ENCODE measurements around the gene EMSY. TPM values are rescaled to one million over a fixed set of nuclear protein-coding genes. Genes with fewer than 3 reads are reported as not detected.

The EMSY gene
- total RNA-seq, 1 donor from 2014 or later, result 31.1 TPM

- ATAC-seq (ENCODE audit: low read depth), result no peak
- Mint-ChIP-seq H3K4me1 (no peaks in the 10 kb centered on the region), H3K36me3 (ENCODE audit: low read depth) (no peaks in the 10 kb centered on the region), H3K4me3 (no peak overlapping the region), H3K9me3 (no peaks in the 10 kb centered on the region), H3K27me3 (no peaks in the 10 kb centered on the region), H3K27ac (no peak overlapping the region)
- ChIA-PET CTCF (no interaction called here), POLR2A (interaction anchor here (0.7 kb wide), 1 partner anchor 123 kb away, joined by 3 read pairs; no protein-coding TSS in a partner anchor)
- TF ChIP-seq, protein P1, sequence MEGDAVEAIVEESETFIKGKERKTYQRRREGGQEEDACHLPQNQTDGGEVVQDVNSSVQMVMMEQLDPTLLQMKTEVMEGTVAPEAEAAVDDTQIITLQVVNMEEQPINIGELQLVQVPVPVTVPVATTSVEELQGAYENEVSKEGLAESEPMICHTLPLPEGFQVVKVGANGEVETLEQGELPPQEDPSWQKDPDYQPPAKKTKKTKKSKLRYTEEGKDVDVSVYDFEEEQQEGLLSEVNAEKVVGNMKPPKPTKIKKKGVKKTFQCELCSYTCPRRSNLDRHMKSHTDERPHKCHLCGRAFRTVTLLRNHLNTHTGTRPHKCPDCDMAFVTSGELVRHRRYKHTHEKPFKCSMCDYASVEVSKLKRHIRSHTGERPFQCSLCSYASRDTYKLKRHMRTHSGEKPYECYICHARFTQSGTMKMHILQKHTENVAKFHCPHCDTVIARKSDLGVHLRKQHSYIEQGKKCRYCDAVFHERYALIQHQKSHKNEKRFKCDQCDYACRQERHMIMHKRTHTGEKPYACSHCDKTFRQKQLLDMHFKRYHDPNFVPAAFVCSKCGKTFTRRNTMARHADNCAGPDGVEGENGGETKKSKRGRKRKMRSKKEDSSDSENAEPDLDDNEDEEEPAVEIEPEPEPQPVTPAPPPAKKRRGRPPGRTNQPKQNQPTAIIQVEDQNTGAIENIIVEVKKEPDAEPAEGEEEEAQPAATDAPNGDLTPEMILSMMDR (IDR thresholded peaks at IDR 0.05), result no peak
- no peak for DNase-seq
- intact Hi-C loops (cut with micrococcal nuclease), result no loop called here
Measured at GRCh38 chr11:76406359-76406758, 38.5 kb upstream of the EMSY start.

- no peaks in the 10 kb centered on the region for H3K9me3 Mint-ChIP-seq
- TF ChIP-seq, protein P1 (IDR thresholded peaks at IDR 0.05), result no peak
- no peak overlapping the region for H3K4me3 Mint-ChIP-seq
- no peaks in the 10 kb centered on the region for H3K36me3 Mint-ChIP-seq (ENCODE audit: low read depth)
- DNase-seq (no peak), ATAC-seq (ENCODE audit: low read depth) (no peak)
- H3K27ac Mint-ChIP-seq, result no peak overlapping the region
- intact Hi-C loops (cut with micrococcal nuclease), result no loop called here
- ChIA-PET CTCF (no interaction called here), POLR2A (no interaction called here)
- peaks cover 1% of the 10 kb centered on the region for H3K27me3 Mint-ChIP-seq
- no peaks in the 10 kb centered on the region for H3K4me1 Mint-ChIP-seq
Measured at GRCh38 chr11:76408171-76408965, 36.5 kb upstream of the EMSY start.

DNA sequence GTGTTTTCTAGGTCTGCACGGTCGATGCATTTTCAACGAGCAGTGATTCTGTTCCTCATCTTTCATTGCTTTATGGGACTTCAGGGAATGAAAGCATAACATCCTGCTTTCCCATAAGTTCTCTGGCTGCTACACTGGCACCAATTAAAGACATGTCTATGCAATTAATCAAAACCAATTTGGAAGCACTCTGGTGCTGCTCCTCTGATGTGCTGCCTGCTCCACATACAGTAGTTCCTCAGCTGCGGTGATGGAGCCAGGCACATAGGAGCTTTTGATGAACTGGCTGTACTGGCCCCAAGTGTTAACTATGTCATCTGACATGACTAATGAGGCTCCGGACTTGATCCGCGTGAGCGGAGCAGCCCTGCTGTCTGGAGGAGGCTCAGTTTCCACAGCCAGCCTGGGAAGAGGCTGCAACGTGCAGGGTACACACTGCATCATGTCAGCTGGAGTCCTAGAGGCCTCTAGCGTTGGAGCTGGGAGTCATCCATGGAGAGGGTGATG is 33.9 kb upstream of the EMSY start:
- no peaks in the 10 kb centered on the region for H3K4me1 Mint-ChIP-seq
- peaks cover 3% of the 10 kb centered on the region for H3K27me3 Mint-ChIP-seq
- TF ChIP-seq, protein P1 (IDR thresholded peaks at IDR 0.05), result no peak
- H3K36me3 Mint-ChIP-seq (ENCODE audit: low read depth), result no peaks in the 10 kb centered on the region
- H3K4me3 Mint-ChIP-seq, result no peak overlapping the region
- no peak overlapping the region for H3K27ac Mint-ChIP-seq
- ATAC-seq (ENCODE audit: low read depth), result no peak
- ChIA-PET CTCF (no interaction called here), POLR2A (no interaction called here)
- no peaks in the 10 kb centered on the region for H3K9me3 Mint-ChIP-seq
- DNase-seq, result no peak
- intact Hi-C loops (cut with micrococcal nuclease), result no loop called here

DNA sequence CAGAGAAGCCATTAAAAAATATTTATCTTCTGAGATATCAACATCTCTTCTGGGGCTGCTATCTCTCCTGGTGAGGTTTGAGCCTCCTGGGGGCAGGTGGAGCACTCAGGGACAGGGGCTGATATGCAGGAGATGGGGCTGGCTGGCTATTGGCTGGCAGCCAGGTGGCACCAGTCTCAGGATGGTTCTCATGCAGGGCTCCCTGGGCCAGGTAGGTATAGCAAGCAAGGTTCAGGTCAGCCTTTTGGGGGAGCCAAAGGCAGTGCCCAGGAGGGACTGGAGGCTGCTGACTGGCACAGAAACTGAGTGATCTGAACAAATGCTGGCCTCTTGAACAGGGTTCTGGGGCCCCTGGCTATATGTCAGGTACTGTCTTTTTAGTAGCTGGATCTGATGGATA is 29.7 kb upstream of the EMSY start:
- TF ChIP-seq, protein P1 (IDR thresholded peaks at IDR 0.05), result no peak
- DNase-seq, result no peak
- intact Hi-C loops (cut with micrococcal nuclease), result no loop called here
- Mint-ChIP-seq H3K27me3 (peaks cover 3% of the 10 kb centered on the region), H3K36me3 (ENCODE audit: low read depth) (no peaks in the 10 kb centered on the region), H3K27ac (no peak overlapping the region), H3K4me3 (no peak overlapping the region), H3K4me1 (no peaks in the 10 kb centered on the region), H3K9me3 (no peaks in the 10 kb centered on the region)
- ATAC-seq (ENCODE audit: low read depth), result no peak
- ChIA-PET CTCF (no interaction called here), POLR2A (interaction anchor here (0.9 kb wide), 1 partner anchor 16 kb away, joined by 10 read pairs; no protein-coding TSS in a partner anchor)

DNA sequence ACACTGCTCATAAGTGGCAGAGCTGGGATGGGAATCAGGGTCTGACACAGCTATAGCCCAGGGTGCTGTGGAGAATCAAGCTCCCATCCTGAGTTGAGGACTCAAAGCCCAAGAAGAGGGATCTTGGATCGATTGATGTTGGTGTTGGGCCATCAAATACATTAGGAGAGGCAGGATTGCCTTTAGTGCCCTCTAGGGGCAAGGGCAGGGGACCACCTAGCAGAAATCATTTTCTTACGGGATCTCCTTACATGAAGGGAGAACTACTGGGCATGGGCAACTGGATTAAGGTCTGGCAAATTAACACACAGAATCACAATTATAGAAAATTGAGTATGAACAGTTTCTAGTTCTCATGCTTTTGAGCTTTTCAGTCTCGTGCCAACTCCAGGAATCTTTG is 24.9 kb upstream of the EMSY start:
- ChIA-PET CTCF (interaction anchor here (0.7 to 1.6 kb wide), 4 partner anchors 11 to 212 kb away, joined by 3 to 6 read pairs (median 4); no protein-coding TSS in a partner anchor), POLR2A (no interaction called here)
- Mint-ChIP-seq H3K4me3 (no peak overlapping the region), H3K27me3 (no peaks in the 10 kb centered on the region), H3K9me3 (no peaks in the 10 kb centered on the region), H3K4me1 (peaks cover 4% of the 10 kb centered on the region), H3K36me3 (ENCODE audit: low read depth) (no peaks in the 10 kb centered on the region), H3K27ac (no peak overlapping the region)
- intact Hi-C loops (cut with micrococcal nuclease), result loop anchor here (1.0 kb wide), 2 partner anchors 211 to 260 kb away; no protein-coding TSS in a partner anchor
- ATAC-seq (ENCODE audit: low read depth), result no peak
- no peak for DNase-seq
- TF ChIP-seq, protein P1 (IDR thresholded peaks at IDR 0.05), result no peak
